ENCODE data around the gene TMEM109. TPM values are rescaled to one million over a fixed set of nuclear protein-coding genes. Genes with fewer than 3 reads are reported as not detected.

The TMEM109 gene
- total RNA-seq, 1 donor from 2014 or later = 48.7 TPM

- no peak for DNase-seq (ENCODE audit: low spot score, unreplicated experiment)
- TF ChIP-seq CTCF (IDR thresholded peaks at IDR 0.05; ENCODE audit: unreplicated experiment) = no peak
- no peaks in the 10 kb centered on the region for H3K9me3 Mint-ChIP-seq (ENCODE audit: low read depth)
- H3K27ac Mint-ChIP-seq = no peak overlapping the region
- H3K36me3 Mint-ChIP-seq (ENCODE audit: insufficient read depth) = no peaks in the 10 kb centered on the region
- H3K4me1 Mint-ChIP-seq (ENCODE audit: low read depth) = peaks cover 16% of the 10 kb centered on the region
- H3K27me3 Mint-ChIP-seq = peaks cover 5% of the 10 kb centered on the region
- H3K4me3 Mint-ChIP-seq (ENCODE audit: low read depth) = no peak overlapping the region
Measured at GRCh38 chr11:60942970-60943565, 29.1 kb downstream of the TMEM109 start.

GRCh38 chr11:60944490-60945294, 30.7 kb downstream of the TMEM109 start:
- Mint-ChIP-seq H3K4me1 (ENCODE audit: low read depth) (peaks cover 22% of the 10 kb centered on the region), H3K36me3 (ENCODE audit: insufficient read depth) (no peaks in the 10 kb centered on the region), H3K9me3 (ENCODE audit: low read depth) (no peaks in the 10 kb centered on the region), H3K4me3 (ENCODE audit: low read depth) (no peak overlapping the region), H3K27me3 (peaks cover 19% of the 10 kb centered on the region), H3K27ac (no peak overlapping the region)
- no peak for DNase-seq (ENCODE audit: low spot score, unreplicated experiment)
- peak; percentile 41 for TF ChIP-seq CTCF (IDR thresholded peaks at IDR 0.05; ENCODE audit: unreplicated experiment)

DNA sequence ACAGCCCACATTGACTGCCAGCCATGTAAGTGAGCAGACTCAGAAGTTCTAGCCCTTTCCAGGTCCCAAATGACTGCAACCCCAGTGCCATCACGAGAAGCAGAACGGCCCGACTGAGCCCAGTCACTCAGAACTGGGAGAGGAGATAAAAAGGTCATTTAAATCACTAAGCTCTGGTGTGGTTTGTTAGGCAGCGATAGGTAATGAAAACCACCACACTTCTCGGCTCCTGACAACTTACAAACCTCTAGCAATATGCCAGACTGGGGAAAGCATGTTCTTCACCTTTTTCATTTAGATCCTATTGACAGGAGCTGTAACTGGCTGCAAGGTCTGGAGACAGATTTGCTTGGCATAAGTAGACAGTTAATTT, 31.3 kb downstream of the TMEM109 start:
- Mint-ChIP-seq H3K4me3 (ENCODE audit: low read depth) (no peak overlapping the region), H3K27ac (no peak overlapping the region), H3K36me3 (ENCODE audit: insufficient read depth) (no peaks in the 10 kb centered on the region), H3K4me1 (ENCODE audit: low read depth) (peaks cover 20% of the 10 kb centered on the region), H3K9me3 (ENCODE audit: low read depth) (no peaks in the 10 kb centered on the region), H3K27me3 (peaks cover 25% of the 10 kb centered on the region)
- no peak for TF ChIP-seq CTCF (IDR thresholded peaks at IDR 0.05; ENCODE audit: unreplicated experiment)
- no peak for DNase-seq (ENCODE audit: low spot score, unreplicated experiment)

- H3K4me1 Mint-ChIP-seq (ENCODE audit: low read depth) = peaks cover 20% of the 10 kb centered on the region
- no peak for DNase-seq (ENCODE audit: low spot score, unreplicated experiment)
- H3K36me3 Mint-ChIP-seq (ENCODE audit: insufficient read depth) = no peaks in the 10 kb centered on the region
Measured at GRCh38 chr11:60946601-60947264, 32.8 kb downstream of the TMEM109 start.

More at GRCh38 chr11:60946601-60947264, 32.8 kb downstream of the TMEM109 start:
- TF ChIP-seq CTCF (IDR thresholded peaks at IDR 0.05; ENCODE audit: unreplicated experiment) = no peak
- peaks cover 29% of the 10 kb centered on the region for H3K27me3 Mint-ChIP-seq
- no peaks in the 10 kb centered on the region for H3K9me3 Mint-ChIP-seq (ENCODE audit: low read depth)
- H3K4me3 Mint-ChIP-seq (ENCODE audit: low read depth) = no peak overlapping the region
- no peak overlapping the region for H3K27ac Mint-ChIP-seq

Data from progenitor cell of endocrine pancreas (in vitro differentiated cells).